Left lung (tissue), 10 donors: ENCODE data around the gene KIAA1755. TPM values are rescaled to one million over a fixed set of nuclear protein-coding genes. Genes with fewer than 3 reads are reported as not detected.
A peak's percentile ranks its signal among the peaks of the same experiment; 100 is the strongest.

Source experiments
- ATAC-seq: fragments of 200-7000 bp; cut with Tn5 transposase; one replicate; pipeline ENCODE4 v1.9.1; 2020; ENCODE audit warnings: moderate library complexity
- DNase-seq, 4 donors: peaks; one replicate each; pipeline ENCODE4 v3.0.0-alpha.2; 2013 to 2020
- H3K27ac ChIP-seq, 2 donors: fragments of 200-600 bp; sonication (generic) in 1 of 2; one replicate each; pipeline versions ENCODE4 v1.5.0 to v1.8.0; 2020 to 2021
- H3K27me3 ChIP-seq, 2 donors: fragments of 200-600 bp; sonication (generic) in 1 of 2; one replicate each; pipeline versions ENCODE4 v1.5.0 to v1.8.0; 2020 to 2021
- H3K36me3 ChIP-seq, 2 donors: fragments of 200-600 bp; sonication (generic) in 1 of 2; one replicate each; pipeline versions ENCODE4 v1.5.0 to v1.8.0; 2020 to 2021
- H3K4me1 ChIP-seq, 2 donors: fragments of 200-600 bp; one replicate each; pipeline ENCODE4 v1.8.0; 2021
- H3K4me3 ChIP-seq, 2 donors: fragments of 200-600 bp; sonication (generic) in 1 of 2; one replicate each; pipeline versions ENCODE4 v1.5.0 to v1.8.0; 2020 to 2021; ENCODE audit warnings: mild to moderate bottlenecking in 1 of 2
- H3K9me3 ChIP-seq, 2 donors: fragments of 200-600 bp; sonication (generic) in 1 of 2; one replicate each; pipeline versions ENCODE4 v1.5.0 to v1.8.0; 2020 to 2021
- intact Hi-C, 2 donors: fragments of 100-400 bp; cut with DNase I; formaldehyde crosslinking; loops; one replicate each; pipeline versions ENCODE4 v1.11.2 to v1.14.2; 2022
- polyA plus RNA-seq, 6 donors: library from polyadenylated mRNA; unstranded; fragments of 120-200 nt; gene quantifications; one replicate each; pipeline ENCODE4 v1.2.1, GENCODE V29; 2013; ENCODE audit not compliant: insufficient read length in 6 of 6
- total RNA-seq, 2 donors: library from RNA; stranded (reverse); fragmentation: NEBNext Ultra II Directional; extraction: Animal tissue kit (Norgen Biotek cat#: 25700); gene quantifications; one replicate each; pipeline ENCODE4 v1.2.1, GENCODE V29; 2021
- TF ChIP-seq, protein P1 (sequence below), 2 donors: fragments of 200-600 bp; sonication (generic) in 1 of 2; IDR thresholded peaks; one replicate each; pipeline versions ENCODE4 v1.5.0 to v1.8.0; 2021; ENCODE audit warnings: antibody characterized with exemption in 2 of 2
- donor health status: DM: no; HTN: yes; CAD: no.
- donor health status: DM: no; HTN: no; CAD: no.

KIAA1755 gene
- total and polyA plus RNA-seq, 8 donors, result 2.6 to 6.4 (median 3.1) TPM

DNA sequence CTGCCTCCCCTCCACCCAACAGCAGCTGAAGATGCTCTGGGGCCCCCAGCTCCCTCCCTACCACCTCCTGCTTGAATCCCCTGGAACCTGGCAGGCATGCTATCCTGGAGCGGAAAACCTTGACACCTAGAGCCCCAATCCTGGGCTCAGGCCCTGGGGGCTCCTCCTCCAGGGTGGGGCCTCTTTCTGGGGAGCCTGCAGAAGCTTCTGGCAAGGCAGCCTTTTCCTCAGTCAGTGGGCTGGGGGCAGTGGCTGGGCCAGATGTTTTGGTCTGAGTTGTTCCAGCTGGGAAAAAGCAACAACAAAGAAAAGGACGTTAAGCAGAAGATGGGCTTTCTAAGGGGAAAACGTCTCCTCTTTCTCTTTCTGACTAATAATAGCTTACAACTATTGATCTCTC, 21.1 kb downstream of the KIAA1755 start:
- intact Hi-C loops, result loop anchor here in 1 of 2 donors (10.0 kb wide), 1 partner anchor 85 kb away; no protein-coding TSS in a partner anchor

DNA sequence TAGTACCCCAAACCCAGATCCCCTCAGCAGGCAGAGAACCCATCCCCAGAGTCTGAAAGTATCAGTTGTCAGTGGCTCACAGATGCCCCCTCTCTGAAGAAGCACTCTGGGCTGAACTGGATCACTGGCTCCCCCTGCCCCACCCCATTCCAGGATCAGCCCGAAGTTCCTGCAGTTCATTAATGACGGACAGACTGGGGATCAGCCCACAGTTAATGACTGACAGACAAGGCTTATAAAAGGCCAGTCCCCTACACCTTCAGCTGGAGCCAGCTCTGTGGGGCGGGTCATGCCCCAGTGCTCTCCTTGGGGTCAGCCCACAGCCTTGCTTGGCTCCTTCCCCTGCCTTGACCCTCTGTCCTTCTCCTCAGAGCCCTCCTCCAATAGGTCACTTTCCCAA, 21.7 kb downstream of the KIAA1755 start:
- Histone ChIP-seq H3K4me1 (no peaks in the 10 kb centered on the region), H3K36me3 (no peaks in the 10 kb centered on the region), H3K27ac (no peak overlapping the region), H3K4me3 (no peak overlapping the region), H3K9me3 (peaks cover 0 to 35% of the 10 kb centered on the region in 2 donors), H3K27me3 (peaks cover 0 to 12% of the 10 kb centered on the region in 2 donors)
- TF ChIP-seq, protein P1, sequence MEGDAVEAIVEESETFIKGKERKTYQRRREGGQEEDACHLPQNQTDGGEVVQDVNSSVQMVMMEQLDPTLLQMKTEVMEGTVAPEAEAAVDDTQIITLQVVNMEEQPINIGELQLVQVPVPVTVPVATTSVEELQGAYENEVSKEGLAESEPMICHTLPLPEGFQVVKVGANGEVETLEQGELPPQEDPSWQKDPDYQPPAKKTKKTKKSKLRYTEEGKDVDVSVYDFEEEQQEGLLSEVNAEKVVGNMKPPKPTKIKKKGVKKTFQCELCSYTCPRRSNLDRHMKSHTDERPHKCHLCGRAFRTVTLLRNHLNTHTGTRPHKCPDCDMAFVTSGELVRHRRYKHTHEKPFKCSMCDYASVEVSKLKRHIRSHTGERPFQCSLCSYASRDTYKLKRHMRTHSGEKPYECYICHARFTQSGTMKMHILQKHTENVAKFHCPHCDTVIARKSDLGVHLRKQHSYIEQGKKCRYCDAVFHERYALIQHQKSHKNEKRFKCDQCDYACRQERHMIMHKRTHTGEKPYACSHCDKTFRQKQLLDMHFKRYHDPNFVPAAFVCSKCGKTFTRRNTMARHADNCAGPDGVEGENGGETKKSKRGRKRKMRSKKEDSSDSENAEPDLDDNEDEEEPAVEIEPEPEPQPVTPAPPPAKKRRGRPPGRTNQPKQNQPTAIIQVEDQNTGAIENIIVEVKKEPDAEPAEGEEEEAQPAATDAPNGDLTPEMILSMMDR (IDR thresholded peaks at IDR 0.05), result no peak
- intact Hi-C loops, result loop anchor here in 1 of 2 donors (10.0 kb wide), 1 partner anchor 86 kb away; no protein-coding TSS in a partner anchor
- DNase-seq, result no peak
- ATAC-seq, result no peak

More for the DNA sequence above, 21.1 kb downstream of the KIAA1755 start:
- no peak for ATAC-seq
- Histone ChIP-seq H3K4me1 (no peaks in the 10 kb centered on the region), H3K4me3 (no peak overlapping the region), H3K36me3 (no peaks in the 10 kb centered on the region), H3K27me3 (peaks cover 0 to 12% of the 10 kb centered on the region in 2 donors), H3K27ac (no peak overlapping the region), H3K9me3 (peaks cover 0 to 39% of the 10 kb centered on the region in 2 donors)
- no peak for DNase-seq
- TF ChIP-seq, protein P1 (IDR thresholded peaks at IDR 0.05), result no peak

DNA sequence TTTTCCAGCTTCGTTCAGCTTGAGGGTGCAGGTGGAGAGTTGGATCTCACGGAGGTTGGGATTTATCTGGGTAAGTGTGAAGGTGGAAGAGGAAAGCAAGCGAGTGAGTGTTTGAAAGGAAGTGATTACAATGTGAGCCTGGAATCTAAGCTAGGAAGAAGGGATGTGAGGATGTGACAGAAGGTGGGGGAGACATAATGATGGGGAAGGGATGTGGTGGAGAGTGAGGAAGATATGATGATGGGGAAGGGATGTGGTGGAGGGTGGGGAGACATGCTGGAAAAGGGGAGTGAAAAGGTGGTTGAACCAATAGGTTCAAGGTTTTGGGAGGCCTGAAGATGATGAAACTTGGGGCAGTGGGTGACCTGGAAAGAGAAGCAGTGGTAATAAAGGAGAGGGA, 23.2 kb downstream of the KIAA1755 start:
- H3K27me3 ChIP-seq, result peaks cover 0 to 12% of the 10 kb centered on the region in 2 donors
- H3K4me1 ChIP-seq, result no peaks in the 10 kb centered on the region
- intact Hi-C loops, result loop anchor here in 1 of 2 donors (10.0 kb wide), 1 partner anchor 87 kb away; no protein-coding TSS in a partner anchor
- no peak overlapping the region for H3K27ac ChIP-seq
- peaks cover 0 to 20% of the 10 kb centered on the region in 2 donors for H3K9me3 ChIP-seq
- DNase-seq (no peak), ATAC-seq (no peak)
- no peak overlapping the region for H3K4me3 ChIP-seq
- TF ChIP-seq, protein P1 (IDR thresholded peaks at IDR 0.05), result no peak
- no peaks in the 10 kb centered on the region for H3K36me3 ChIP-seq

DNA sequence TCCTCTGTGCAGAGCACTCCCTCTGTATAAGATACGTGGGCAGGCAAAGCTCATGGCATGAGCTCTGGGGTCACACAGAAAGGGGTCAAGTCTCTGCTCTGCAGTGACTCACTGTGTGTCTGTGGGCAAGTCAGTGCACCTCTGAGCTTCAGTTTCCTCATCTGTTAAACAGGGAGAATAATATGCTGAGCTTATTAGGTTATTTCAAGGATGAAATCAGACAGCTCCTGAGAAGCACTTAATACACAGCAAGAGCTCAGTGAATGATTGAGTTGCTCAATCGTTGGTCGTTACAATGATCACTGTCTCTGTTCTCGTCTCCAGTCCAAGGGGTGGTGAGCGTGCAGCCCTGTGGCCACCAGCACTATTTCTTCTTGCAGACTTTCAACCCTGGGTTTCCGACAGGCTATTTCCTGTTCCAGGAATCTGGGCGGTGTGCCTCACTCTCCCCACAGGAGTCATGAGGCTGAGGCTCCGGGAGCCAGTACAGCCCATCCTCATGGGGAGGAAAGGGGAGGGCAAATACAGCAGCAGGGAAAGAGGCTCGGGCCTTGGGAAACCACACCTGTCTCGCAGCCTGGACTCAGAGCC, 28.9 kb downstream of the KIAA1755 start:
- Histone ChIP-seq H3K27me3 (peaks cover 0 to 5% of the 10 kb centered on the region in 2 donors), H3K4me1 (peaks cover 0 to 10% of the 10 kb centered on the region in 2 donors), H3K27ac (no peak overlapping the region), H3K9me3 (no peaks in the 10 kb centered on the region), H3K4me3 (no peak overlapping the region), H3K36me3 (no peaks in the 10 kb centered on the region)
- TF ChIP-seq, protein P1 (IDR thresholded peaks at IDR 0.05), result no peak
- DNase-seq (no peak), ATAC-seq (peak; percentile 58)
- intact Hi-C loops, result loop anchor here in 1 of 2 donors (10.0 kb wide), 1 partner anchor 93 kb away; no protein-coding TSS in a partner anchor

GRCh38 chr20:38230957-38231526, 29.5 kb downstream of the KIAA1755 start:
- Histone ChIP-seq H3K27me3 (peaks cover 0 to 5% of the 10 kb centered on the region in 2 donors), H3K27ac (no peak overlapping the region), H3K36me3 (no peaks in the 10 kb centered on the region), H3K4me1 (peaks cover 0 to 10% of the 10 kb centered on the region in 2 donors), H3K4me3 (no peak overlapping the region), H3K9me3 (no peaks in the 10 kb centered on the region)
- ATAC-seq (no peak), DNase-seq (no peak)
- intact Hi-C loops, result loop anchor here in 1 of 2 donors (10.0 kb wide), 1 partner anchor 94 kb away; no protein-coding TSS in a partner anchor
- TF ChIP-seq, protein P1 (IDR thresholded peaks at IDR 0.05), result no peak
